Posterior vena cava (tissue), 2 donors: Measurements from ENCODE around the gene DENND6A. TPM values are rescaled to one million over a fixed set of nuclear protein-coding genes. Genes with fewer than 3 reads are reported as not detected.
A peak's percentile ranks its signal among the peaks of the same experiment; 100 is the strongest.
"Not testable (repeated sequence)": the region's sequence is repeated elsewhere in the genome, so short reads cannot be mapped to it uniquely, and the experiment has no call there.

ENCODE experiments used
- DNase-seq: peaks from one replicate; pipeline ENCODE4 v3.0.0-alpha.2; 2020; ENCODE audit warnings: low spot score
- intact Hi-C, 2 donors: fragments of 100-400 bp; cut with DNase I; formaldehyde crosslinking; loops; one replicate each; pipeline versions ENCODE4 v1.14.1 to v1.14.2; 2022 to 2023
- long read RNA-seq, 2 donors: library from polyadenylated mRNA; unstranded; transcript quantifications; one replicate each; pipeline ENCODE4 v2.0.0, GENCODE V29; 2020 to 2021
- total RNA-seq, 2 donors: library from RNA; stranded (reverse); fragmentation: NEBNext Ultra II Directional; extraction: Animal tissue kit (Norgen Biotek cat#: 25700); gene quantifications; one replicate each; pipeline ENCODE4 v1.2.1, GENCODE V29; 2021
- donor health status: DM: yes; HTN: yes; CAD: no.
- donor health status: DM: yes; HTN: yes; CAD: no.

DENND6A gene
- 10 to 100 TPM; 32.5 to 35.9 TPM for total RNA-seq
- long read RNA-seq, donor 1, full-length matches to known transcripts, result 1 of 5 reads
- long read RNA-seq, donor 1, partial matches to known transcripts, result 1 of 5 reads
- long read RNA-seq, donor 1, other reads (novel, unspliced or antisense), result 3 of 5 reads
- long read RNA-seq, donor 2, full-length matches to known transcripts, result 1 of 7 reads
- long read RNA-seq, donor 2, partial matches to known transcripts, result 4 of 7 reads
- long read RNA-seq, donor 2, other reads (novel, unspliced or antisense), result 2 of 7 reads

- DNase-seq, result peak; percentile 99
- intact Hi-C loops, result no loop called here
Measured at GRCh38 chr3:57692396-57693147, at the start of gene DENND6A. Gene DENND6A, minus strand, starts transcription at chr3:57693077. Its CDS starts 59 bp downstream, at chr3:57693018.

- DNase-seq, result no peak
- intact Hi-C loops, result no loop called here
Measured at GRCh38 chr3:57740027-57740426, 47.1 kb upstream of the DENND6A start.

- DNase-seq, result no peak
Measured at GRCh38 chr3:57738391-57738790, 45.5 kb upstream of the DENND6A start.

GRCh38 chr3:57737840-57738239 lies 45.0 kb upstream of the DENND6A start:
- intact Hi-C loops, result no loop called here
- DNase-seq, result no peak

More at GRCh38 chr3:57738391-57738790, 45.5 kb upstream of the DENND6A start:
- intact Hi-C loops, result no loop called here

- intact Hi-C loops, result no loop called here
- DNase-seq, result no peak
Measured at GRCh38 chr3:57735405-57735804, 42.5 kb upstream of the DENND6A start.

GRCh38 chr3:57733790-57734189 lies 40.9 kb upstream of the DENND6A start:
- DNase-seq, result no peak
- intact Hi-C loops, result no loop called here

- intact Hi-C loops, result no loop called here
- DNase-seq, result no peak
Measured at GRCh38 chr3:57731311-57731710, 38.4 kb upstream of the DENND6A start.

GRCh38 chr3:57730682-57731081 lies 37.8 kb upstream of the DENND6A start:
- DNase-seq, result no peak
- intact Hi-C loops, result no loop called here

- no peak for DNase-seq
- intact Hi-C loops, result no loop called here
Measured at GRCh38 chr3:57729334-57730045, 36.6 kb upstream of the DENND6A start.

- intact Hi-C loops, result no loop called here
- DNase-seq, result no peak
Measured at GRCh38 chr3:57727106-57727505, 34.2 kb upstream of the DENND6A start.

GRCh38 chr3:57726397-57726796 lies 33.5 kb upstream of the DENND6A start:
- no peak for DNase-seq
- intact Hi-C loops, result no loop called here

GRCh38 chr3:57718118-57718517 lies 25.2 kb upstream of the DENND6A start:
- DNase-seq, result no peak
- intact Hi-C loops, result no loop called here

- no peak for DNase-seq
- intact Hi-C loops, result no loop called here
Measured at GRCh38 chr3:57717205-57717868, 24.5 kb upstream of the DENND6A start.

- intact Hi-C loops, result no loop called here
- no peak for DNase-seq
Measured at GRCh38 chr3:57715686-57716085, 22.8 kb upstream of the DENND6A start.

GRCh38 chr3:57709559-57709958 lies 16.7 kb upstream of the DENND6A start:
- DNase-seq, result no peak
- intact Hi-C loops, result no loop called here

- intact Hi-C loops, result no loop called here
- DNase-seq, result no peak
Measured at GRCh38 chr3:57709031-57709430, 16.2 kb upstream of the DENND6A start.

GRCh38 chr3:57706462-57706861 lies 13.6 kb upstream of the DENND6A start:
- intact Hi-C loops, result no loop called here

GRCh38 chr3:57705351-57705750 lies 12.5 kb upstream of the DENND6A start:
- DNase-seq, intact Hi-C loops: not testable (repeated sequence)

More at GRCh38 chr3:57706462-57706861, 13.6 kb upstream of the DENND6A start:
- DNase-seq, result no peak

GRCh38 chr3:57701781-57702180 lies 8.9 kb upstream of the DENND6A start:
- intact Hi-C loops, result no loop called here
- no peak for DNase-seq

GRCh38 chr3:57700737-57701136 lies 7.9 kb upstream of the DENND6A start:
- intact Hi-C loops, result no loop called here
- DNase-seq, result no peak
